Erythroblast (primary cell): Measurements from ENCODE around the gene C5.

ENCODE experiments used
- GATA1 ChIP-seq: IDR thresholded peaks from 2 replicates; pipeline ENCODE4 v1.6.1; 2011; ENCODE audit warnings: low read depth, mild to moderate bottlenecking, control low read depth, low read length, moderate library complexity
- POLR2A ChIP-seq: IDR thresholded peaks from 2 replicates; pipeline ENCODE4 v1.6.1; 2011; ENCODE audit warnings: mild to moderate bottlenecking, low read length

GRCh38 chr9:120960001-120960400, 90.1 kb downstream of the C5 start:
- no peak for TF ChIP-seq POLR2A
- no peak for TF ChIP-seq GATA1
